ENCODE results near the gene RCOR1.
A peak's percentile ranks its signal among the peaks of the same experiment; 100 is the strongest.
"Not testable (repeated sequence)": the region's sequence is repeated elsewhere in the genome, so short reads cannot be mapped to it uniquely, and the experiment has no call there.

RCOR1 gene

GRCh38 chr14:102575846-102576428, 16.5 kb upstream of the RCOR1 start:
- not testable (repeated sequence) for H3K36me3 Mint-ChIP-seq (ENCODE audit: insufficient read depth); H3K4me1 Mint-ChIP-seq (ENCODE audit: low read depth in 2 of 2); H3K9me3 Mint-ChIP-seq; H3K27ac Mint-ChIP-seq; DNase-seq; H3K4me3 Mint-ChIP-seq; ATAC-seq (replicated peaks)
- H3K27me3 Mint-ChIP-seq: peaks cover 15 to 28% of the 10 kb centered on the region in 2 donors

- Mint-ChIP-seq H3K27ac (no peak overlapping the region), H3K4me1 (ENCODE audit: low read depth in 2 of 2) (no peaks in the 10 kb centered on the region), H3K4me3 (no peak overlapping the region), H3K27me3 (peaks cover 8 to 38% of the 10 kb centered on the region in 2 donors), H3K36me3 (ENCODE audit: insufficient read depth) (no peaks in the 10 kb centered on the region), H3K9me3 (no peaks in the 10 kb centered on the region)
- ATAC-seq (replicated peaks): no peak
- DNase-seq: no peak
Observed at GRCh38 chr14:102578821-102579220, 13.6 kb upstream of the RCOR1 start.

DNA sequence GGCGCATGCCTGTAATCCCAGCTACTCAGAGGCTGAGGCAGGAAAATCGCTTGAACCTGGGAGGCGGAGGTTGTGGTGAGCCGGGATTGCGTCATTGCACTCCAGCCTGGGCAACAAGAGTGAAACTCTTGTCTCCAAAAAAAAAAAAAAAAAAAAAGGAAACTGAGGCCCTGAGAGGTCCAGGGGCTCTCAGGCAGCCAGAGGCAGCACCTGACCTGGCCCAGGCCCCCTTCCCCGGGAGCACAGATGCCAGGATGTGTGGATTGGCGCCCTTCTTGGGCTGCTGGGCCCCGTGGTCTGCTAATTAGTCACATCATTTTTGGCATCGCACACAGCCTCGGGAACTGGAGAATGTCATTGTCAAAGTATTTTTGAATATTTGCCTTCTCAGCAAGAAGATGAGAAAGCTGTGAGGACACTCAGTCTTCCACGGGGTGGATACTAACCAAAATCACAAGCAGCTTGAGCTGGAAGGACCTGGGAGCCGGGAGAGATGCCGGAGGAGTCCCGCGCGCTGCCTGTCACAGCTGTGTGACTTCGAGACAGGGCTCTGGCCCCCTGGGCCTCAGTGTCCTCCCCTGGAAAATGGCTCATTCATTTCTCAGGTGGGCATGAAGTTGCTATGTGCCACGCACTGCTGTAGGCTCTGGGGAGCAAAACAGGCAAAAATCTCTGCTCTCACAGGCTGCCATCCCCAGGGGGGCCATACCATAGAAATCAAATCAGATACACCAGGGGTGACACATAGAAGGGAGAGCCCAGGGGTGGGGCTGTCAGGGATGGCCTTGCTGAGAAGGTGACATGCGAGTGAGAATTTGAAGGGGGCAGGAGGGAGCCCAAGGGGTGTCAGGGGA, 12.5 kb upstream of the RCOR1 start:
- Mint-ChIP-seq H3K27ac (no peak overlapping the region), H3K4me1 (ENCODE audit: low read depth in 2 of 2) (no peaks in the 10 kb centered on the region), H3K4me3 (no peak overlapping the region), H3K9me3 (no peaks in the 10 kb centered on the region), H3K27me3 (peaks cover 8 to 37% of the 10 kb centered on the region in 2 donors), H3K36me3 (ENCODE audit: insufficient read depth) (no peaks in the 10 kb centered on the region)
- DNase-seq: no peak
- ATAC-seq (replicated peaks): no peak

- Mint-ChIP-seq H3K4me1 (ENCODE audit: low read depth in 2 of 2) (no peaks in the 10 kb centered on the region), H3K9me3 (no peaks in the 10 kb centered on the region), H3K27ac (no peak overlapping the region)
Observed at GRCh38 chr14:102580550-102581110, 11.8 kb upstream of the RCOR1 start.

GRCh38 chr14:102581193-102581592, 11.3 kb upstream of the RCOR1 start:
- H3K4me3 Mint-ChIP-seq: no peak overlapping the region
- ATAC-seq (replicated peaks) (no peak), DNase-seq (no peak)
- no peaks in the 10 kb centered on the region for H3K9me3 Mint-ChIP-seq
- H3K36me3 Mint-ChIP-seq (ENCODE audit: insufficient read depth): no peaks in the 10 kb centered on the region
- H3K27me3 Mint-ChIP-seq: peaks cover 0 to 24% of the 10 kb centered on the region in 2 donors
- H3K27ac Mint-ChIP-seq: no peak overlapping the region
- H3K4me1 Mint-ChIP-seq (ENCODE audit: low read depth in 2 of 2): no peaks in the 10 kb centered on the region

More at GRCh38 chr14:102580550-102581110, 11.8 kb upstream of the RCOR1 start:
- Mint-ChIP-seq H3K36me3 (ENCODE audit: insufficient read depth) (no peaks in the 10 kb centered on the region), H3K27me3 (peaks cover 4 to 30% of the 10 kb centered on the region in 2 donors), H3K4me3 (no peak overlapping the region)
- DNase-seq (no peak), ATAC-seq (replicated peaks) (no peak)

DNA sequence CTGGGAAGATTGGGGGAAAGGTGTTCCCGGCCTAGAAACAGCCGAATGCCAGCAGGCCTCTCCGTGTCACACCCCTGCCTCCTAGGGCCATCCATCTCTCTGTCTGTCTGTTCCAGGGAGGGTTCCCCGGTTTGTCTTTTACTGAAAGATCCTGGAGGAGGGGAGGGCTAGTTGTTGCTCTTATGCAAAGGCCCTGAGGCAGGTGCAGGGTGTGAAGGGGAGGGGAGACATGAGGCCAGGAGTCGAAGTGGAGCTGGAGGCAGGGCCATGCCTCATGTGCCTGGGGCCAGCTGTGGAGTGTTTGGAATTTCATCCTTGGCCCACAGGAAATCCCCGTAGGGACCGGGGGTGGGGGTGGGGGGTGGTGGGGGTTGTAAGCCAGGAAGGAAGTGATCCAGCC, 8.7 kb upstream of the RCOR1 start:
- Mint-ChIP-seq H3K27me3 (peaks cover 0 to 21% of the 10 kb centered on the region in 2 donors), H3K4me1 (ENCODE audit: low read depth in 2 of 2) (no peaks in the 10 kb centered on the region), H3K9me3 (no peaks in the 10 kb centered on the region), H3K36me3 (ENCODE audit: insufficient read depth) (no peaks in the 10 kb centered on the region), H3K4me3 (no peak overlapping the region), H3K27ac (no peak overlapping the region)
- ATAC-seq (replicated peaks): no peak
- DNase-seq: no peak

GRCh38 chr14:102584871-102585869, 7.3 kb upstream of the RCOR1 start:
- no peak overlapping the region for H3K27ac Mint-ChIP-seq
- H3K4me3 Mint-ChIP-seq: no peak overlapping the region
- ATAC-seq (replicated peaks): no peak
- no peaks in the 10 kb centered on the region for H3K9me3 Mint-ChIP-seq
- H3K27me3 Mint-ChIP-seq: peaks cover 0 to 17% of the 10 kb centered on the region in 2 donors
- H3K36me3 Mint-ChIP-seq (ENCODE audit: insufficient read depth): no peaks in the 10 kb centered on the region
- peaks cover 3% of the 10 kb centered on the region in 2 donors for H3K4me1 Mint-ChIP-seq (ENCODE audit: low read depth in 2 of 2)
- DNase-seq: no peak

DNA sequence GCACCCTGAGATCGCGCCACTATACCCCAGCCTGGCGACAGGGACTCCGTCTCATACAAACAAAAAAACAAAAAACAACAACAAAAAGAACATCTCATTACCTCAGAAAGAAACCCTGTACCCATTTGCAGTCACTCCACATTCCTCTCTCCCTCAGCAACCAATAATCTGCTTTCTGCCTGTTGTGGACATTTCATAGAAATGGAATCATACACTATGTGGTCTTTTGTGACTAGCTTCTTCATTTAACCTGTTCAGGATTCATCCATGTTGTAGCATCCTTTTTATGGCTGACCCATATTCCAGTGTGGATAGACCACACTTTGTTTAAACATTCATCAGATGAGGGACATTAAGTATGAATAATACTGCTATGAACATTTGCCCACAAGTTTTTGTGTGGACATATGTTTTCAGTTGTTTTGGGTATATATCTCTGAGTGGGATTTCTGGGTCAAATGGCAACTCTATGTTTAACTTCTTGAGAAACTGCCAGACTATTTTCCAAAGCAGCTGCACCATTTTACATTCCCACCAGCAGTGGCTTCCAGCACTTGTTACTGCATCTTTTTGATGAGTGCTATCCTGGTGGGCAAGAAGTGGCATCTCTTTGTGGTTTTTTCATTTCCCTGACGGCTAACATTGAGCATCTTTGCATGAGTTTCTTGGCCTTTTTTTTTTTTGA, 5.9 kb upstream of the RCOR1 start:
- H3K4me1 Mint-ChIP-seq (ENCODE audit: low read depth in 2 of 2): peaks cover 6 to 9% of the 10 kb centered on the region in 2 donors
- peaks cover 0 to 13% of the 10 kb centered on the region in 2 donors for H3K27me3 Mint-ChIP-seq
- peaks cover 3% of the 10 kb centered on the region for H3K36me3 Mint-ChIP-seq (ENCODE audit: insufficient read depth)
- ATAC-seq (replicated peaks) (no peak), DNase-seq (no peak)
- H3K9me3 Mint-ChIP-seq: no peaks in the 10 kb centered on the region
- no peak overlapping the region for H3K4me3 Mint-ChIP-seq
- no peak overlapping the region for H3K27ac Mint-ChIP-seq

- DNase-seq (no peak), ATAC-seq (replicated peaks) (no peak)
- no peaks in the 10 kb centered on the region for H3K9me3 Mint-ChIP-seq
- H3K36me3 Mint-ChIP-seq (ENCODE audit: insufficient read depth): peaks cover 12% of the 10 kb centered on the region
- H3K4me1 Mint-ChIP-seq (ENCODE audit: low read depth in 2 of 2): peaks cover 9 to 14% of the 10 kb centered on the region in 2 donors
- H3K27ac Mint-ChIP-seq: no peak overlapping the region
- no peak overlapping the region for H3K4me3 Mint-ChIP-seq
- H3K27me3 Mint-ChIP-seq: peaks cover 0 to 3% of the 10 kb centered on the region in 2 donors
Observed at GRCh38 chr14:102588821-102589220, 3.6 kb upstream of the RCOR1 start.

DNA sequence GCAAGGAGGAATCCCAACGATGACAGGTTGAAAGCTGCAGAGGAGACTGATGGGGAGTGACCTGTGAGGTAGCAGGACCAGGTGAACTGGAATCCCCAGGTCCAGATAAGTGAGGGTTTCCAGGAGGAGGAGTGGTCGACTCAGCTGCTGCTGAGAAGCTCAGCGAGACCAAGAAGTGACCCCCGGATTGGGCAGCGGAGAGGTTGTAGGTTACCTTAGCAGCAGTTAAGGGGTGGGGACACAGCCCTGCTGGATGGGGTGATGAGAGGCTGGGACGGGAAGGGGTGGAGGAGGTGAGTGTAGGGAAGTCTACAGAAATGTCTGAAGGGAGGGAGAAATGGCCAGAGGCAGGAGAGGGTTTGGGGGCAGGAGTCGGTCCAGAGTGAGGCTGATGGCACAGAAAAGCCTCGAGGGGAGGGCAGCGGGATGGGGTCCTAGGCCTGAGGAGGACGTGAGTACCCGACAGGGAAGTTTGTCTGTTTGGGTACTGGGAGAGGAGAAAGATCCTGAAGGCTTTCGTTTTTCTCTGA, 2.6 kb upstream of the RCOR1 start:
- peaks cover 18 to 21% of the 10 kb centered on the region in 2 donors for H3K4me1 Mint-ChIP-seq (ENCODE audit: low read depth in 2 of 2)
- peak overlapping the region in 1 of 2 donors; percentile 74 for H3K27ac Mint-ChIP-seq
- peaks cover 14% of the 10 kb centered on the region for H3K36me3 Mint-ChIP-seq (ENCODE audit: insufficient read depth)
- ATAC-seq (replicated peaks): no peak
- peak overlapping the region in 1 of 2 donors; percentile 37 for H3K4me3 Mint-ChIP-seq
- H3K27me3 Mint-ChIP-seq: no peaks in the 10 kb centered on the region
- DNase-seq: no peak
- no peaks in the 10 kb centered on the region for H3K9me3 Mint-ChIP-seq

DNA sequence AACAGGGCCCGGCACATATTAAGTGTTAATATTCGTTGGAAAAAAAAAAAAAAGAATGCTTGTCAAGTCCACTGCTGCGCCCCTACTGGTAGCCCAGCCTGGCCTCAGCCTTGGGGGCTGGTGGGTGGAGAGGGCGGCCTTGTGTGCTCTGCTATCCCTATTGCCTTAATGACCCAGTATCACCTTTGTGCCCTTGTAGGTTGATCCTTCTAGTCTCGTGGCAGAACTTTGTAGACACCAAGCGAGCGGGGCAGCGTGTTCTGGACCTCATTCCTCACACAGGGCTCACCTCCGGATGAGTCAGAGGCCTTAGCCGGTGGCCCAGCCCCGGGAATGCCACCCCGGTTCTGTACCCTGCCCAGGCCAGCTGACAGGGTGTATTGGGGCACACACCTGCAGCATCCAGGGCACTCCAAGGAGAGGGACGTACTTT, 1.8 kb upstream of the RCOR1 start:
- Mint-ChIP-seq H3K4me1 (ENCODE audit: low read depth in 2 of 2) (peaks cover 21 to 25% of the 10 kb centered on the region in 2 donors), H3K36me3 (ENCODE audit: insufficient read depth) (peaks cover 14% of the 10 kb centered on the region), H3K9me3 (no peaks in the 10 kb centered on the region), H3K27ac (peak overlapping the region; percentile 87 to 96), H3K27me3 (no peaks in the 10 kb centered on the region), H3K4me3 (peak overlapping the region; percentile 88 to 94)
- no peak for ATAC-seq (replicated peaks)
- peak in 1 of 3 experiments; percentile 8 for DNase-seq

- Mint-ChIP-seq H3K4me3 (peak overlapping the region; percentile 88 to 94), H3K36me3 (ENCODE audit: insufficient read depth) (peaks cover 15% of the 10 kb centered on the region), H3K27ac (peak overlapping the region; percentile 87 to 96), H3K27me3 (no peaks in the 10 kb centered on the region), H3K9me3 (no peaks in the 10 kb centered on the region), H3K4me1 (ENCODE audit: low read depth in 2 of 2) (peaks cover 21 to 26% of the 10 kb centered on the region in 2 donors)
- DNase-seq: peak in 2 of 3 experiments; percentile 6 to 31
- ATAC-seq (replicated peaks): no peak
Observed at GRCh38 chr14:102591372-102591943, 991 bp upstream of the RCOR1 start.
